Panc1 (cell line): ENCODE results near the gene DHRS7. TPM values are rescaled to one million over a fixed set of nuclear protein-coding genes. Genes with fewer than 3 reads are reported as not detected.

Experiments
- ATAC-seq: fragments of 200-7000 bp; cut with Tn5 transposase; 2 replicates; pipeline ENCODE4 v1.9.1; 2020; ENCODE audit warnings: mild to moderate bottlenecking, moderate library complexity
- BruUV-seq: library from RNA; stranded (reverse); fragments of 400-500 nt; replicated peaks from 2 replicates; lab custom pipeline; 2021; lab: Mats Ljungman, UMichigan
- CTCF ChIA-PET: fragments of 300-600 bp; sonication (Branson Sonifier 250); formaldehyde crosslinking; loops from one replicate; lab custom pipeline; 2022; ENCODE audit warnings: antibody characterized with exemption; lab: Charles Lee
- POLR2A ChIA-PET: fragments of 300-600 bp; sonication (Branson Sonifier 250); formaldehyde crosslinking; loops from one replicate; lab custom pipeline; 2022; ENCODE audit warnings: antibody characterized with exemption; lab: Charles Lee
- DNase-seq: peaks from one replicate; pipeline ENCODE4 v3.0.0-alpha.2; 2010; ENCODE audit warnings: low read depth, low spot score
- H3K27ac ChIP-seq: 2 replicates; pipeline ENCODE4 v1.5.1; 2011; ENCODE audit warnings: mild to moderate bottlenecking, low read length, inconsistent platforms
- H3K27me3 ChIP-seq: fragments of 200-500 bp; sonication (Bioruptor generic); 2 replicates; pipeline ENCODE4 v1.6.0; 2014; ENCODE audit warnings: low read length, inconsistent platforms; ENCODE audit not compliant: control insufficient read depth, insufficient read depth
- H3K36me3 ChIP-seq: fragments of 200-500 bp; sonication (Bioruptor generic); 2 replicates; pipeline ENCODE4 v1.5.1; 2014; ENCODE audit warnings: inconsistent platforms, mild to moderate bottlenecking, low read length, moderate library complexity; ENCODE audit not compliant: control insufficient read depth, insufficient read depth
- H3K4me1 ChIP-seq: 2 replicates; pipeline ENCODE4 v1.5.1; 2011; ENCODE audit warnings: inconsistent platforms, mild to moderate bottlenecking, low read length, moderate library complexity; ENCODE audit not compliant: control insufficient read depth, insufficient read depth
- H3K4me3 ChIP-seq, 2 experiments: 2 replicates each; pipeline ENCODE4 v1.5.1; 2011 to 2012; ENCODE audit warnings: low read depth in 2 of 2, low read length in 2 of 2, mild to moderate bottlenecking in 2 of 2, inconsistent platforms in 1 of 2, moderate library complexity in 1 of 2
- H3K9me3 ChIP-seq: fragments of 200-500 bp; sonication (Bioruptor generic); 2 replicates; pipeline ENCODE4 v1.5.1; 2014; ENCODE audit warnings: low read depth, mild to moderate bottlenecking, inconsistent platforms, low read length, moderate library complexity; ENCODE audit not compliant: control insufficient read depth, insufficient read depth
- POLR2AphosphoS5 ChIP-seq: IDR thresholded peaks from 2 replicates; pipeline ENCODE4 v1.6.1; 2012; ENCODE audit warnings: mild to moderate bottlenecking, low read depth, low read length, moderate library complexity
- SIN3A ChIP-seq: IDR thresholded peaks from 2 replicates; pipeline ENCODE4 v1.6.1; 2012; ENCODE audit warnings: low read depth, mild to moderate bottlenecking, low read length, moderate library complexity, borderline replicate concordance; ENCODE audit not compliant: insufficient read depth
- TCF7L2 ChIP-seq: IDR thresholded peaks from 2 replicates; pipeline ENCODE4 v1.6.1; 2011; ENCODE audit warnings: mild to moderate bottlenecking, low read depth, low read length, inconsistent platforms
- in situ Hi-C: cut with HindIII; loops from 2 replicates; pipeline ENCODE4 v1.10.0; 2016; ENCODE audit warnings: low sequenced_read_pairs, low pct_unique_long_range_greater_than_20kb
- intact Hi-C: fragments of 100-400 bp; cut with micrococcal nuclease; formaldehyde crosslinking; loops from one replicate; pipeline ENCODE4 v1.10.0; 2022; ENCODE audit not compliant: unreplicated experiment
- total RNA-seq: library from RNA; stranded (reverse); gene quantifications from one replicate; pipeline ENCODE4 v1.2.1, GENCODE V29; 2021; ENCODE audit not compliant: unreplicated experiment
- TF ChIP-seq, protein P1 (sequence below), 2 experiments: IDR thresholded peaks; 2 replicates each; pipeline ENCODE4 v1.6.1; 2011 to 2012; ENCODE audit warnings: low read depth in 2 of 2, control low read depth in 1 of 2, low read length in 1 of 2, mild to moderate bottlenecking in 1 of 2, moderate library complexity in 1 of 2; ENCODE audit not compliant: insufficient read depth in 1 of 2
- TF ChIP-seq, protein P2 (sequence below): fragments of 450-650 bp; IDR thresholded peaks from 2 replicates; pipeline ENCODE4 v1.5.1; 2017; ENCODE audit warnings: mild to moderate bottlenecking

DHRS7 gene
- total RNA-seq, 1 experiment from 2014 or later = 34.5 TPM

DNA sequence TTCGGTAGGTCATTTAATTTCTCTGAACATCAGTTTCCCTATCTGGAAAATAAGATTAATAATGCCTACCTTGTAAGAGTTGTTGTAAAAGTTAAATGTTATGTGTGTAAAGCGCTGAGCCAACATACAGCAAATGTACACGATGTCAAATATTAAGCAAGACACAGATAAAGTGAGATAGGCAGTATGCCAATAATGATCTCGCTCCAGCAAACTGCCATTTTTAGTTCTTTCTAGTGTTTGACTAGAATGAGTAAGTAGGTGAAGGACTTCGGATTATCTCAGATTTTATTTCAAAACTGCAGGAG, 840 bp downstream of the DHRS7 start:
- ChIA-PET CTCF (no interaction called here), POLR2A (interaction anchor here (1.1 kb wide), 1 partner anchor 162 kb away, joined by 3 read pairs; no protein-coding TSS in a partner anchor)
- ATAC-seq (no peak), DNase-seq (peak; percentile 32)
- no peaks in the 10 kb centered on the region for H3K27me3 ChIP-seq
- H3K27ac ChIP-seq = peak overlapping the region; percentile 81
- no peaks in the 10 kb centered on the region; the same call in 1 of the 2 replicates for H3K36me3 ChIP-seq
- peak overlapping the region; percentile 74 to 92 for H3K4me3 ChIP-seq
- no peaks in the 10 kb centered on the region; the same call in 1 of the 2 replicates for H3K4me1 ChIP-seq
- TF ChIP-seq, protein P1, sequence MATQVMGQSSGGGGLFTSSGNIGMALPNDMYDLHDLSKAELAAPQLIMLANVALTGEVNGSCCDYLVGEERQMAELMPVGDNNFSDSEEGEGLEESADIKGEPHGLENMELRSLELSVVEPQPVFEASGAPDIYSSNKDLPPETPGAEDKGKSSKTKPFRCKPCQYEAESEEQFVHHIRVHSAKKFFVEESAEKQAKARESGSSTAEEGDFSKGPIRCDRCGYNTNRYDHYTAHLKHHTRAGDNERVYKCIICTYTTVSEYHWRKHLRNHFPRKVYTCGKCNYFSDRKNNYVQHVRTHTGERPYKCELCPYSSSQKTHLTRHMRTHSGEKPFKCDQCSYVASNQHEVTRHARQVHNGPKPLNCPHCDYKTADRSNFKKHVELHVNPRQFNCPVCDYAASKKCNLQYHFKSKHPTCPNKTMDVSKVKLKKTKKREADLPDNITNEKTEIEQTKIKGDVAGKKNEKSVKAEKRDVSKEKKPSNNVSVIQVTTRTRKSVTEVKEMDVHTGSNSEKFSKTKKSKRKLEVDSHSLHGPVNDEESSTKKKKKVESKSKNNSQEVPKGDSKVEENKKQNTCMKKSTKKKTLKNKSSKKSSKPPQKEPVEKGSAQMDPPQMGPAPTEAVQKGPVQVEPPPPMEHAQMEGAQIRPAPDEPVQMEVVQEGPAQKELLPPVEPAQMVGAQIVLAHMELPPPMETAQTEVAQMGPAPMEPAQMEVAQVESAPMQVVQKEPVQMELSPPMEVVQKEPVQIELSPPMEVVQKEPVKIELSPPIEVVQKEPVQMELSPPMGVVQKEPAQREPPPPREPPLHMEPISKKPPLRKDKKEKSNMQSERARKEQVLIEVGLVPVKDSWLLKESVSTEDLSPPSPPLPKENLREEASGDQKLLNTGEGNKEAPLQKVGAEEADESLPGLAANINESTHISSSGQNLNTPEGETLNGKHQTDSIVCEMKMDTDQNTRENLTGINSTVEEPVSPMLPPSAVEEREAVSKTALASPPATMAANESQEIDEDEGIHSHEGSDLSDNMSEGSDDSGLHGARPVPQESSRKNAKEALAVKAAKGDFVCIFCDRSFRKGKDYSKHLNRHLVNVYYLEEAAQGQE (IDR thresholded peaks at IDR 0.05; ENCODE audit: insufficient read depth in 1 of 2, low read depth in 2 of 2, low read length in 1 of 2) = no peak
- TF ChIP-seq TCF7L2 = no peak
- no peaks in the 10 kb centered on the region for H3K9me3 ChIP-seq
- in situ Hi-C loops = no loop called here
- intact Hi-C loops = loop anchor here (5.0 to 10.0 kb wide), 2 partner anchors 70 to 102 kb away; partner anchors contain the start of gene PCNX4
- no TSS peak for BruUV-seq

DNA sequence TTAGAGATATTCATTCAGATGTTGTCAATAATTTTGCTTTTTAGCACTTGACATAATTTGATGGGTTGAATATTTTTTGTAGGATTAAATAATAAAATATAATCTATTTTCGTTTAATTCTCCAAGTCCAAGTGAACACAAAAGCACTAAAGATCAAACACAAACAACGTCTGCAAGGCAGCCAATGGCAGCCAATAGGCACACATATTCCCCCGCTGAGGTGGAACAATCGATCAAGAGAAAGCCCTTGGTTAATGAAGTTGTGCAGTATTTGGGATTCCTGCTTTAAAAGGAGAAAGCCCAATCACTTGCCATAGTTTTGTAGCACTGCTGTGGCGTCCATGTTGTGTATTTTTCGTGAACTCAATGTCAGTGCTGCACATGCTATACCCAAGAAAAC, 1.5 kb downstream of the DHRS7 start:
- H3K4me1 ChIP-seq = no peaks in the 10 kb centered on the region; the same call in 1 of the 2 replicates
- POLR2A ChIA-PET = no interaction called here
- no peaks in the 10 kb centered on the region for H3K27me3 ChIP-seq
- CTCF ChIA-PET = interaction anchor here (0.6 kb wide), 1 partner anchor 659 kb away, joined by 4 read pairs; no protein-coding TSS in a partner anchor
- in situ Hi-C loops (no loop called here), intact Hi-C loops (loop anchor here (5.0 to 10.0 kb wide), 2 partner anchors 69 to 101 kb away; partner anchors contain the start of gene PCNX4)
- ATAC-seq (no peak), DNase-seq (no peak)
- peak overlapping the region; percentile 74 to 92 for H3K4me3 ChIP-seq
- H3K9me3 ChIP-seq = no peaks in the 10 kb centered on the region
- H3K27ac ChIP-seq = no peak overlapping the region
- no peaks in the 10 kb centered on the region; the same call in 1 of the 2 replicates for H3K36me3 ChIP-seq
- TF ChIP-seq POLR2AphosphoS5 = no peak
- TF ChIP-seq TCF7L2 = no peak
- TF ChIP-seq, protein P2, sequence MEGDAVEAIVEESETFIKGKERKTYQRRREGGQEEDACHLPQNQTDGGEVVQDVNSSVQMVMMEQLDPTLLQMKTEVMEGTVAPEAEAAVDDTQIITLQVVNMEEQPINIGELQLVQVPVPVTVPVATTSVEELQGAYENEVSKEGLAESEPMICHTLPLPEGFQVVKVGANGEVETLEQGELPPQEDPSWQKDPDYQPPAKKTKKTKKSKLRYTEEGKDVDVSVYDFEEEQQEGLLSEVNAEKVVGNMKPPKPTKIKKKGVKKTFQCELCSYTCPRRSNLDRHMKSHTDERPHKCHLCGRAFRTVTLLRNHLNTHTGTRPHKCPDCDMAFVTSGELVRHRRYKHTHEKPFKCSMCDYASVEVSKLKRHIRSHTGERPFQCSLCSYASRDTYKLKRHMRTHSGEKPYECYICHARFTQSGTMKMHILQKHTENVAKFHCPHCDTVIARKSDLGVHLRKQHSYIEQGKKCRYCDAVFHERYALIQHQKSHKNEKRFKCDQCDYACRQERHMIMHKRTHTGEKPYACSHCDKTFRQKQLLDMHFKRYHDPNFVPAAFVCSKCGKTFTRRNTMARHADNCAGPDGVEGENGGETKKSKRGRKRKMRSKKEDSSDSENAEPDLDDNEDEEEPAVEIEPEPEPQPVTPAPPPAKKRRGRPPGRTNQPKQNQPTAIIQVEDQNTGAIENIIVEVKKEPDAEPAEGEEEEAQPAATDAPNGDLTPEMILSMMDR = no peak
- TF ChIP-seq, protein P1 (IDR thresholded peaks at IDR 0.05; ENCODE audit: insufficient read depth in 1 of 2, low read depth in 2 of 2, low read length in 1 of 2) = no peak
- no peak for TF ChIP-seq SIN3A
- BruUV-seq = TSS peak; percentile 81
